Smooth muscle cell of trachea (primary cell): ENCODE data around the gene KIR3DL3. TPM values are rescaled to one million over a fixed set of nuclear protein-coding genes. Genes with fewer than 3 reads are reported as not detected.

Experiments used
- total RNA-seq: library from RNA; depleted of rRNA; stranded (reverse); fragments of >200 nt; gene quantifications from 2 replicates; pipeline ENCODE4 v1.2.1, GENCODE V29; 2014

The KIR3DL3 gene
- not detected in 2 replicates for total RNA-seq

DNA sequence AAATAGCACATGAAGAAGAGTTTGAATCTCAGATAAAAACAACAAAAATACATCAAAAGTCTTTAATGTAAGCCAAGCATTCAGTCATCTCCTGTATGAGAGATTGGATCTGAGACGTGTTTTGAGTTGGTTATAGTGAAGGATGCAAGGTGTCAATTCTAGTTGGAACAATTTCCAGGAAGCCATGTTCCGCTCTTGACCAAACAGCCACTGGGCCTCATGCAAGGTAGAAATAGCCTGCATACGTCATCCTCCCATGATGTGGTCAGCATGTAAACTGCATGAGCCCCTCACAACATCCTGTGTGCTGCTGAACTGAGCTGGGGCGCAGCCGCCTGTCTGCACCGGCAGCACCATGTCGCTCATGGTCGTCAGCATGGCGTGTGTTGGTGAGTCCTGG lies at the start of gene KIR3DL3:
TSS of gene KIR3DL3 (plus strand) at position 301 of the 400 bp plus-strand sequence. CDS start at position 356, 55 bp downstream.

DNA sequence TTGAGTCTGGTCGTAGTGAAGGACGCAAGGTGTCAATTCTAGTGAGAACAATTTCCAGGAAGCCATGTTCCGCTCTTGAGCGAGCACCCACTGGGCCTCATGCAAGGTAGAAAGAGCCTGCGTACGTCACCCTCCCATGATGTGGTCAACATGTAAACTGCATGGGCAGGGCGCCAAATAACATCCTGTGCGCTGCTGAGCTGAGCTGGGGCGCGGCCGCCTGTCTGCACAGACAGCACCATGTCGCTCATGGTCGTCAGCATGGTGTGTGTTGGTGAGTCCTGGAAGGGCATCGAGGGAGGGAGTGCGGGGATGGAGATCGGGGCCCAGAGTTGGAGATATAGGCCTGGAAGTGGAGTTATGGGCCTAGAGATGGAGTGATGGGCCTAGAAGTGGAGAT lies 14.1 kb downstream of the KIR3DL3 start, which contains the start of gene KIR2DL3:
TSS of gene KIR2DL3 (plus strand) at position 208 of the 400 bp plus-strand sequence. CDS start at position 241, 33 bp downstream.

DNA sequence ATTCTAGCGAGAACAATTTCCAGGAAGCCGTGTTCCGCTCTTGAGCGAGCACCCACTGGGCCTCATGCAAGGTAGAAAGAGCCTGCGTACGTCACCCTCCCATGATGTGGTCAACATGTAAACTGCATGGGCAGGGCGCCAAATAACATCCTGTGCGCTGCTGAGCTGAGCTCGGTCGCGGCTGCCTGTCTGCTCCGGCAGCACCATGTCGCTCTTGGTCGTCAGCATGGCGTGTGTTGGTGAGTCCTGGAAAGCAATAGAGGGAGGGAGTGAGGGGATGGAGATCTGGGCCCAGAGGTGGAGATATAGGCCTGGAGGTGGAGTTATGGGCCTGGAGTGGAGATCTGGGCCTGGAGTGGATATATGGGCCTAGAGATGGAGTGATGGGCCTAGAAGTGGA lies 45.4 kb downstream of the KIR3DL3 start, which contains the start of gene KIR2DL1:
TSS of gene KIR2DL1 (plus strand) at position 148 of the 400 bp plus-strand sequence. CDS start at position 206, 58 bp downstream.

Other genes with a start within 250 kb of the KIR3DL3 start
- gene LAIR2, start 221.6 kb upstream of the KIR3DL3 start, total RNA-seq: not detected in 2 replicates
- not detected in 2 replicates for gene LILRA2, start 150.7 kb upstream of the KIR3DL3 start, total RNA-seq
- not detected in 2 replicates for gene LILRA1, start 130.8 kb upstream of the KIR3DL3 start, total RNA-seq
- gene LILRB1, start 94.0 kb upstream of the KIR3DL3 start, total RNA-seq: not detected in 2 replicates
- gene LILRB4, start 61.5 kb upstream of the KIR3DL3 start, total RNA-seq: not detected in 2 replicates
- not detected in 2 replicates for gene KIR2DL3, start 14.1 kb downstream of the KIR3DL3 start, total RNA-seq
- not detected in 2 replicates for gene KIR2DL1, start 45.4 kb downstream of the KIR3DL3 start, total RNA-seq
- not detected in 2 replicates for gene KIR2DL4, start 79.2 kb downstream of the KIR3DL3 start, total RNA-seq
- not detected in 2 replicates for gene KIR3DL1, start 92.0 kb downstream of the KIR3DL3 start, total RNA-seq
- gene KIR2DS4, start 108.2 kb downstream of the KIR3DL3 start, total RNA-seq: not detected in 2 replicates
- gene KIR3DL2, start 126.0 kb downstream of the KIR3DL3 start, total RNA-seq: not detected in 2 replicates
- not detected in 2 replicates for gene FCAR, start 149.8 kb downstream of the KIR3DL3 start, total RNA-seq
- not detected in 2 replicates for gene NCR1, start 181.7 kb downstream of the KIR3DL3 start, total RNA-seq
- gene NLRP7, start 223.1 kb downstream of the KIR3DL3 start, total RNA-seq: under 0.01 TPM in 1 of 2 replicates, not detected in the other
- gene NLRP2, start 241.9 kb downstream of the KIR3DL3 start, total RNA-seq: 0.83 and 1.3 TPM in 2 replicates